ENCODE results near the gene RBBP5.
A peak's percentile ranks its signal among the peaks of the same experiment; 100 is the strongest.

The RBBP5 gene

GRCh38 chr1:205054013-205054412 lies 67.8 kb downstream of the RBBP5 start:
- no peak for DNase-seq

- no peak for DNase-seq
These were observed 68.5 kb downstream of the RBBP5 start for GRCh38 chr1:205053296-205053695.

- DNase-seq: no peak
These were observed 69.1 kb downstream of the RBBP5 start for GRCh38 chr1:205052690-205053089.

GRCh38 chr1:205049479-205049878 lies 72.3 kb downstream of the RBBP5 start:
- no peak for DNase-seq

- no peak for DNase-seq
These were observed 73.4 kb downstream of the RBBP5 start for GRCh38 chr1:205048382-205048781.

- no peak for DNase-seq
These were observed 74.0 kb downstream of the RBBP5 start for GRCh38 chr1:205047764-205048231.

- no peak for DNase-seq
These were observed 74.9 kb downstream of the RBBP5 start for GRCh38 chr1:205046870-205047269.

- DNase-seq: no peak
These were observed 76.6 kb downstream of the RBBP5 start for GRCh38 chr1:205045146-205045545.

- DNase-seq: no peak
These were observed 77.0 kb downstream of the RBBP5 start for GRCh38 chr1:205044741-205045140.

- DNase-seq: no peak
These were observed 77.9 kb downstream of the RBBP5 start for GRCh38 chr1:205043866-205044265.

- peak in 1 of 2 experiments; percentile 21 for DNase-seq
These were observed 78.6 kb downstream of the RBBP5 start, which contains the start of gene CNTN2 for GRCh38 chr1:205042911-205043806. Gene CNTN2 (plus strand): TSS chr1:205043212. CDS start chr1:205053186, 9,974 bp downstream.

GRCh38 chr1:205041998-205042910 lies 79.5 kb downstream of the RBBP5 start:
- no peak for DNase-seq

- DNase-seq: no peak
These were observed 80.6 kb downstream of the RBBP5 start for GRCh38 chr1:205041001-205041715.

- no peak for DNase-seq
These were observed 83.5 kb downstream of the RBBP5 start for GRCh38 chr1:205038132-205038786.

GRCh38 chr1:205037539-205037938 lies 84.2 kb downstream of the RBBP5 start:
- no peak for DNase-seq

Data from NCI-H526 (cell line).